Smooth muscle cell of the brain vasculature (primary cell): ENCODE measurements around the gene ASS1.

ENCODE experiments used
- DNase-seq: peaks from one replicate; pipeline ENCODE4 v3.0.0-alpha.2; 2012; ENCODE audit warnings: low read depth, low spot score

Gene ASS1

GRCh38 chr9:130498298-130498917, 53.6 kb downstream of the ASS1 start:
- DNase-seq, result no peak

- DNase-seq, result no peak
Measured at GRCh38 chr9:130498918-130499698, 54.3 kb downstream of the ASS1 start.

GRCh38 chr9:130499804-130500263, 55.1 kb downstream of the ASS1 start:
- DNase-seq, result no peak

- DNase-seq, result no peak
Measured at GRCh38 chr9:130500340-130501180, 55.8 kb downstream of the ASS1 start.

GRCh38 chr9:130501639-130502038, 56.9 kb downstream of the ASS1 start:
- DNase-seq, result no peak

GRCh38 chr9:130508218-130508617, 63.5 kb downstream of the ASS1 start:
- no peak for DNase-seq

GRCh38 chr9:130512199-130512598, 67.4 kb downstream of the ASS1 start:
- DNase-seq, result no peak

- no peak for DNase-seq
Measured at GRCh38 chr9:130513078-130513477, 68.3 kb downstream of the ASS1 start.

- DNase-seq, result no peak
Measured at GRCh38 chr9:130518233-130518632, 73.5 kb downstream of the ASS1 start.

GRCh38 chr9:130518943-130519799, 74.4 kb downstream of the ASS1 start:
- DNase-seq, result no peak

- no peak for DNase-seq
Measured at GRCh38 chr9:130519927-130520326, 75.2 kb downstream of the ASS1 start.

- no peak for DNase-seq
Measured at GRCh38 chr9:130521715-130522114, 77.0 kb downstream of the ASS1 start.

GRCh38 chr9:130522233-130522808, 77.6 kb downstream of the ASS1 start:
- DNase-seq, result no peak

GRCh38 chr9:130523921-130524320, 79.2 kb downstream of the ASS1 start:
- DNase-seq, result no peak

- no peak for DNase-seq
Measured at GRCh38 chr9:130526193-130526853, 81.6 kb downstream of the ASS1 start.

GRCh38 chr9:130526854-130527650, 82.3 kb downstream of the ASS1 start:
- no peak for DNase-seq

- no peak for DNase-seq
Measured at GRCh38 chr9:130527651-130528310, 83.0 kb downstream of the ASS1 start.

GRCh38 chr9:130528674-130529073, 83.9 kb downstream of the ASS1 start:
- no peak for DNase-seq

- no peak for DNase-seq
Measured at GRCh38 chr9:130530938-130531337, 86.2 kb downstream of the ASS1 start.
